ENCODE data around the gene LRRC66. TPM values are rescaled to one million over a fixed set of nuclear protein-coding genes. Genes with fewer than 3 reads are reported as not detected.

Gene LRRC66
- total and polyA plus RNA-seq, 2 of the 8 experiments (the other 6 are each of a cell fraction or from before 2014, with no cell fraction given), result 0.05 to 0.11 TPM

- Histone ChIP-seq H3K9ac (replicated peaks in 1 of 4; ENCODE audit: extremely low read depth in 1 of 4, low read depth in 3 of 4, low read length in 3 of 4) (no peak overlapping the region), H3K23me2 (ENCODE audit: low read depth, low read length) (no peaks in the 10 kb centered on the region), H3K4ac (replicated peaks; ENCODE audit: insufficient read length, low read depth, low read length) (no peak overlapping the region), H2BK120ac (replicated peaks; ENCODE audit: low read depth, low read length) (no peak overlapping the region), H4K20me1 (replicated peaks in 1 of 2; ENCODE audit: control insufficient read depth in 1 of 2, insufficient read depth in 2 of 2, low read length in 2 of 2) (peaks cover 0 to 1% of the 10 kb centered on the region in 2 experiments), H3K36me3 (ENCODE audit: control insufficient read depth in 2 of 4, insufficient read depth in 4 of 4, low read length in 3 of 4) (peaks cover 0 to 35% (median 17%) of the 10 kb centered on the region in 4 experiments; a peak in 7 of 8 replicates), H3K27me3 (replicated peaks in 1 of 4; ENCODE audit: control insufficient read depth in 3 of 4, extremely low read depth in 1 of 4, insufficient read depth in 3 of 4, low read length in 3 of 4) (no peaks in the 10 kb centered on the region), H2BK12ac (ENCODE audit: low read depth, low read length) (no peak overlapping the region), H3K14ac (ENCODE audit: insufficient read length) (no peak overlapping the region), H2AK5ac (ENCODE audit: low read depth, low read length) (no peak overlapping the region), H3K4me2 (ENCODE audit: insufficient read depth in 1 of 2, low read depth in 2 of 2, low read length in 2 of 2) (no peak overlapping the region), H3K18ac (ENCODE audit: extremely low read depth, low read length) (no peak overlapping the region), H2BK20ac (ENCODE audit: low read length) (no peak overlapping the region), H2AFZ (ENCODE audit: low read length) (no peak overlapping the region), H3K4me1 (replicated peaks in 1 of 4; ENCODE audit: control insufficient read depth in 3 of 4, insufficient read depth in 4 of 4, low read length in 3 of 4) (no peaks in the 10 kb centered on the region), H3K79me1 (ENCODE audit: low read depth, low read length) (no peaks in the 10 kb centered on the region), H4K8ac (ENCODE audit: extremely low read depth, insufficient read depth, low read length) (no peak overlapping the region), H3K9me3 (ENCODE audit: insufficient read depth in 2 of 2, low read depth in 1 of 2, low read length in 1 of 2) (no peaks in the 10 kb centered on the region), H3K56ac (replicated peaks; ENCODE audit: insufficient read length, low read depth, low read length) (no peak overlapping the region), H2BK15ac (ENCODE audit: low read length) (no peak overlapping the region), H3K79me2 (ENCODE audit: control insufficient read depth in 1 of 2, insufficient read depth in 2 of 2, low read length in 2 of 2) (no peaks in the 10 kb centered on the region), H4K5ac (ENCODE audit: insufficient read length, low read depth, low read length) (no peak overlapping the region), H3K27ac (ENCODE audit: low read depth, low read length) (no peak overlapping the region), H2BK5ac (ENCODE audit: low read depth, low read length) (no peak overlapping the region), H3K23ac (ENCODE audit: insufficient read length) (no peak overlapping the region), H3K4me3 (ENCODE audit: extremely low read depth in 1 of 4, insufficient read depth in 2 of 4, low read depth in 3 of 4, low read length in 4 of 4) (no peak overlapping the region), H4K91ac (replicated peaks; ENCODE audit: insufficient read length, low read length) (no peak overlapping the region)
- TF ChIP-seq SIX5 (IDR thresholded peaks at IDR 0.05; ENCODE audit: low read depth, low read length), result no peak
- no peak for TF ChIP-seq TCF12 (IDR thresholded peaks at IDR 0.05; ENCODE audit: low read depth, low read length)
- TF ChIP-seq PHF8 (conservative IDR thresholded peaks at IDR 0.05; ENCODE audit: low read depth, low read length), result no peak
- no peak for TF ChIP-seq RAD21 (IDR thresholded peaks at IDR 0.05 in 1 of 2, conservative IDR thresholded peaks at IDR 0.05 in 1 of 2; ENCODE audit: low read depth in 2 of 2, low read length in 2 of 2)
- no peak for TF ChIP-seq CTBP2 (IDR thresholded peaks at IDR 0.05; ENCODE audit: borderline replicate concordance, insufficient read depth, insufficient read length, low read length)
- TF ChIP-seq SP2 (IDR thresholded peaks at IDR 0.05; ENCODE audit: low read length), result no peak
- TF ChIP-seq BRCA1 (IDR thresholded peaks at IDR 0.05; ENCODE audit: low read depth, low read length), result no peak
- no peak for TF ChIP-seq EZH2 (IDR thresholded peaks at IDR 0.05; ENCODE audit: low read depth, low read length, severe bottlenecking)
- FAIRE-seq (no peak), DNase-seq (ENCODE audit: low read depth in 1 of 2, low spot score in 2 of 2) (no peak)
- ChIA-PET CTCF (ENCODE audit: partially characterized antibody) (interaction anchor here (0.7 kb wide), 1 partner anchor 13 kb away, joined by 3 read pairs; no protein-coding TSS in a partner anchor), POLR2A (ENCODE audit: partially characterized antibody) (interaction anchor here (0.8 kb wide), 1 partner anchor 10 kb away, joined by 3 read pairs; the partner anchor contains the start of gene SGCB)
- 95% methylated on average over 1 of the region's 1 CpG; no CpG with 5 or more reads in 1 of the 2 experiments for WGBS, 2 experiments (ENCODE audit: extremely low coverage in 1 of 2, insufficient coverage in 1 of 2, insufficient read length in 1 of 2, insufficient replicate concordance in 2 of 2, low coverage in 1 of 2, low lambda C conversion rate in 2 of 2, missing lambda C conversion rate in 1 of 2)
Observed at GRCh38 chr4:52028970-52029369, 8.8 kb upstream of the LRRC66 start.
